LNCAP (cell line): ENCODE results near the gene RBM33.

ENCODE experiments used
- TF ChIP-seq, protein P1 (sequence below): fragments of 450-650 bp; IDR thresholded peaks from 2 replicates; pipeline ENCODE4 v1.5.1; 2017; ENCODE audit warnings: mild to moderate bottlenecking

The RBM33 gene

DNA sequence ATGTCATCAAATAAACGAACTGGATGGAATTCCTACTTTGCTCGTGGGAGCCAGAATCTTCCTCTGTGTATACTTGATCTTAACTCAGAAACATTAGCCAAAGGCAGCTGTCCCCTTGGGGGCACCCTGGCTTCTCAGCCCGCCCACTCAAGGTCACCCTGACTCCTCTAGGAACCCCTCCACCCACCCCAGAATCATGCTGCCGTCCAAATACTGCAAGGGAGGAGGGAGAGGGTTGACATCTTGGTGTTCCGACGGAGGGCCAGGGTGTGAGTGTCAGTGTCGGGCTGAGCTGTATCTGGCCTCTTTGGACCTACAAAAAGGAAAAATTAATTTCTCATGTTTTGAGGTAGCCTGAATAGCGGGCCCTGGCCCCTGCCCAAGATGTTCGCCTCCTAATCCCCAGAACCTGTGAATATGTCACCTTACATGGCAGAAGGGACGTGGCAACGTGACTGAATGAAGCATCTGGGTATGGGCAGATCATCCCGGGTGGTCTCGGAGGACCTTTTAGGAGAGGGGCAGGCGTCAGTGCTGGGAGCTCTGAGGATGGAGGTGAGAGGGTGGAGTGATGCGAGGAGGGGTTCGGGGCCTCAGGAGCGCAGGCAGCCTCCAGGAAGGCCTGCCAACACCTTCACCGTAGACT, 40.5 kb upstream of the RBM33 start:
- TF ChIP-seq, protein P1, sequence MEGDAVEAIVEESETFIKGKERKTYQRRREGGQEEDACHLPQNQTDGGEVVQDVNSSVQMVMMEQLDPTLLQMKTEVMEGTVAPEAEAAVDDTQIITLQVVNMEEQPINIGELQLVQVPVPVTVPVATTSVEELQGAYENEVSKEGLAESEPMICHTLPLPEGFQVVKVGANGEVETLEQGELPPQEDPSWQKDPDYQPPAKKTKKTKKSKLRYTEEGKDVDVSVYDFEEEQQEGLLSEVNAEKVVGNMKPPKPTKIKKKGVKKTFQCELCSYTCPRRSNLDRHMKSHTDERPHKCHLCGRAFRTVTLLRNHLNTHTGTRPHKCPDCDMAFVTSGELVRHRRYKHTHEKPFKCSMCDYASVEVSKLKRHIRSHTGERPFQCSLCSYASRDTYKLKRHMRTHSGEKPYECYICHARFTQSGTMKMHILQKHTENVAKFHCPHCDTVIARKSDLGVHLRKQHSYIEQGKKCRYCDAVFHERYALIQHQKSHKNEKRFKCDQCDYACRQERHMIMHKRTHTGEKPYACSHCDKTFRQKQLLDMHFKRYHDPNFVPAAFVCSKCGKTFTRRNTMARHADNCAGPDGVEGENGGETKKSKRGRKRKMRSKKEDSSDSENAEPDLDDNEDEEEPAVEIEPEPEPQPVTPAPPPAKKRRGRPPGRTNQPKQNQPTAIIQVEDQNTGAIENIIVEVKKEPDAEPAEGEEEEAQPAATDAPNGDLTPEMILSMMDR: no peak

DNA sequence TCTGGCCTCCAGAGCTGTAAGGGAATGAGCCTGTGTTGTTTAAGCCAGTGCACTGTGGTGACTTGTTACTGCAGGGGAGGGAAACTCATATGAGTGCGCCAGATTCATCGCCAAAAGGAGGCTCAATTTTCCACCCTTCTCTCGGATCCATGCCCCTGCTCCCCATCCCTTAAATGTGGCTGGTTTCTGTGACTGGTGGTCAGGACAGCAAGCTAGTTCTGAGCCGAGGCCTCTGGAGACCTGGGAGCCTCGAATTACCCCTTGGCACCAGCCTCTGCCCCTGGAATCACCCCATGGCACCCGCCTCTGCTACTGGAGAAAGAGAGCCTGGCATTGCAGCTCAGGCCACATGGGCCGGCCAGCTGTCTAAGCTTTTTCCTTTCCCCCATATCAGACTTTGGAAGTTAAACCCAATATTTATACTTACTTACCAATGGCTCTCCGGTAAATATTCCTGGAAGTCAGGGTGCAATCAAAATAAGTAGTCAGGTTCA, 39.9 kb upstream of the RBM33 start:
- TF ChIP-seq, protein P1: no peak

DNA sequence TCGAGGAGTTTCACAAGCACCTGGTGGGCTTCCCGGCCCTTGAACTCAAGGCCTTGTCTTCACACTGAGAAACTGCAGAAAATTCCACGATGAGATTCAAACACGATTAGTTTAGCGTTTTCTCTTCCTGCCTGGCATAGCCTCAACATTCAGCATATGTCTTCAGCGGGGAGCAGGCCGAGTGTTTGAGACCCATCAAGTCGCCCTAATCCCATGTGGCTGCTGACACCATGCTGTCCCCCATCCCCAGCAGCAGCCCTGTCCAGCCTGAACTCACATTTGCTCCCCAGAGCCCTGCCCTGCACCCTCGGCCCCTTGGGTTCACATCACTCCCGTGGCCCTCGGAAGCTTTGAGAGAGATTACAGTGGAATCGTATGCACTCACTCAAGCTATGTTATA, 35.3 kb upstream of the RBM33 start:
- TF ChIP-seq, protein P1: no peak

DNA sequence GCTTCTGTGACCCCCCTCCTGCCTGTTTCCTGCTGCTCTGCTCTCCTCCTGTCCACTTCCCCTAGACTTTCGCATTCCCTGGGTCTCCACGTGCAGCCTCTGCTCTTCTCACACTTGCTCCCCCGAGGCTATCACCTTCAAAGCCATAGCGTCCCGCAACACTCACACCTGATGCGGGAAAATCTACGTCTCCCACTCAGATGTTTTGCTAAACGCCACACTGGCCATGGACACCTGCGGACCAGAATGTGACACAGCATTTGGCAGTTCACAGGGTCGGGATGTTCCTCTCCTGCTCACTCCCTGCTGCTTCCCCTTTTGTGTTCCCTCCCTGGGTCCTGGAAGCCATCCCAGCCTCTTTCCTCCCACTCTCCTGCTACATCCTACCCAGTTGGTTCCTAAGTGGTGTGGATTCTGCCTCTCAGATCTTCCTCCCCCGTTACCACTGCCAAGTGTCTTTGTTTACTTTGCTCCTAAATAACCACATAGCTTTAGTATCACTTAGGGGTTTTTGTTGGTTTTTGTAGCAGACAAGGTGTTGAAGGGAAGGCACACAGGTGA, 33.7 kb upstream of the RBM33 start:
- TF ChIP-seq, protein P1: no peak

DNA sequence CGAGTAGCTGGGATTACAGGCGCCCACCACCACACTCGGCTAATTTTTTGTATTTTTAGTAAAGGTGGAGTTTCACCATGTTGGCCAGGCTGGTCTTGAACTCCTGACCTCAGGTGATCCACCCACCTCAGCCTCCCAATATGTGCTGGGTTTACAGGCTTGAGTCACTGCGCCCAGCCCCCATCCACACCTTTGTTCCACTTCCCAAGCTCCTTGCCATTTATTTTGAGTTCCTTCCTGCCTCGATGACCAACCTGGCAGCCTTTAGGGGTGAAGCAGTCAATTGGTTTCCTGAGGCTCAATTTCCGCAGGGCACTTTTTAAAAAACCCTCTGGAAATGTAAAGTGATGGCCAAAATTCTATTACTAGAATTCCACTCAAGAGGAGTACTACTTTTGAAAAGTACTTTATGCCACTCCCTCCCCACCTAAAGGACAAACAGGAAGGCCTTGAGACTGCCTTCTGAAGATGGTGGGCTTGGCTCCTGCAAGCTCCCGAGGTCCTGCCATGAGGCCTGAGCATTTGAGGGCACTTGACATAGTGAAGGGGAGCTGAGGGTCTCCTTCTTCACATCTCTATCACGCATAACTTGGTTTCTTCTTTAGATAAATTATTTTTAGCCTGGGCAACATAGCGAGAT, 32.5 kb upstream of the RBM33 start:
- TF ChIP-seq, protein P1: no peak

DNA sequence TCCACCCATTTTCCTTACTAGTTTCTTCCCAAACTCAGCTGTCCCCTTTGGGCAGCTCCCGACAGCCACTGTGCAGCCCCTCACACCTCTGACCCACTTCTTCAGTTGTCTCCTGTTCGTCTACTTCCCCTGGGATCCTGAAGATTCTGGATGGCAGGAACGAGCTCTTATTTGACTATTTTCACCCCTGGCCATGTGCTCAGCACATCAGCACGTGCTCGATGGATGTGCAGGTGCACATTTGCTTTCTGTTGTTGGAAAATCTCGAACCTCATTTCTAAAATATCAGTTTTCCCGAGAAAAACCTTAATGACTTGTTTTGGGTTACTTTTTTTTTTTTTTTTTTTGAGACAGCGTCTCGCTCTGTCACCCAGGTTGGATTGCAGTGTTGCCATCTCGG, 31.8 kb upstream of the RBM33 start:
- TF ChIP-seq, protein P1: no peak

DNA sequence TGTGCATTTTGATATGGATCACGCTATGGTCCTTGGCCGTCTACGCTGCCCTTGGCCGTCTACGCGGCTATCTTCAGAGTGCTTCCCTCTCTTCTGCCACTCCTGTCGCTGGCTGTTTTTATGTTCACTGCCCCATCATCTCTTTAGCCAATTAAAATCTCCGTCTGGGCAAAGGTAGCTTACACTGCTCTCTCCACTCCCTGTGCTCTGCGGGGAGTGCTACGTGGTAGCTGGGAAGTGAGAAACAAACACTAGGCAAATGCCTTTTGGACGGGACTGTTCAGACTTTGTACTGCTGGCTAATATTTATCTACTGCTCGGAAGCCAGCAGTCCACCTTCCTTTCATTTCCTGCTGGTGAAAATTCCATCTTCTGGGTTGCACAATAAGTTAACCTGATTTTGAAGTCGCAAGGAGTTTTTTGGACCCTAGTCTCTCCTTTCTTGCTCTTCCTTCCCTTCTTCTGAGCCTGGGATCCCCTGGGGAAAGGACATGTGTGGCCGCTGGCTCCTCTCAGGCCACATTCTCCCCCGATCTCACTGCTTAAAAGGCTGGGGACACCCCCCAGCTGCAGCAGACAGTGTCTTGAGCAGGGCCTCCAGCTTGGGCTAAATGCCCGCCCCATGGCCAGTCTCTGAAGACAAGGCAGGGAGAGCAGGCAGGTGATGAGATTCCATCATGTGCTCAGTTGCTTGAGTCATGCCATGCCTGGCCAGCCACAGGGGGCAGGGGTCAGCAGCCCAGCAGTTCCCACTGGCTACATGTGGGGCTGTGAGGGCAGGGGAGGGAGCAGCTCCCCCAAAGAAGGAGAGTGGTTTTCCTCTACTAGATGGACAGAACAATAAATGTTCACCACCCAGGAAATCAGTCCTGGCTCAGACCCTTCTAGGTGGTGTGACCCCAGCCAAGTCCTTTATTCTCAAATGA, 25.5 kb upstream of the RBM33 start:
- TF ChIP-seq, protein P1: no peak
